GM21737 (cell line): ENCODE results near the gene C6orf89.
"Not testable (repeated sequence)": the region's sequence is repeated elsewhere in the genome, so short reads cannot be mapped to it uniquely, and the experiment has no call there.

ENCODE experiments used
- ATAC-seq: cut with Tn5 transposase; IDR thresholded peaks from one replicate; pipeline ENCODE4 v1.9.1; 2021; ENCODE audit warnings: mild to moderate bottlenecking, moderate library complexity; ENCODE audit not compliant: unreplicated experiment

C6orf89 gene

GRCh38 chr6:36886950-36887618 lies 1.3 kb downstream of the C6orf89 start:
- ATAC-seq: no peak

- no peak for ATAC-seq
Measured at GRCh38 chr6:36888115-36888643, 2.4 kb downstream of the C6orf89 start.

GRCh38 chr6:36888654-36889481 lies 3.1 kb downstream of the C6orf89 start:
- ATAC-seq: no peak

- ATAC-seq: no peak
Measured at GRCh38 chr6:36890112-36890663, 4.4 kb downstream of the C6orf89 start.

GRCh38 chr6:36891153-36891552 lies 5.4 kb downstream of the C6orf89 start:
- ATAC-seq: not testable (repeated sequence)

GRCh38 chr6:36893976-36894932 lies 8.5 kb downstream of the C6orf89 start:
- ATAC-seq: no peak

GRCh38 chr6:36897609-36898008 lies 11.9 kb downstream of the C6orf89 start:
- no peak for ATAC-seq

GRCh38 chr6:36904114-36904513 lies 18.4 kb downstream of the C6orf89 start:
- no peak for ATAC-seq

GRCh38 chr6:36904851-36905393 lies 19.2 kb downstream of the C6orf89 start:
- no peak for ATAC-seq

GRCh38 chr6:36906539-36907325 lies 21.0 kb downstream of the C6orf89 start:
- ATAC-seq: no peak

- no peak for ATAC-seq
Measured at GRCh38 chr6:36907781-36908180, 22.0 kb downstream of the C6orf89 start.

- no peak for ATAC-seq
Measured at GRCh38 chr6:36908747-36909146, 23.0 kb downstream of the C6orf89 start.

- ATAC-seq: peak; percentile 14
Measured at GRCh38 chr6:36912030-36912454, 26.3 kb downstream of the C6orf89 start.

- peak; percentile 85 for ATAC-seq
Measured at GRCh38 chr6:36912586-36912985, 26.8 kb downstream of the C6orf89 start.

GRCh38 chr6:36913082-36913481 lies 27.3 kb downstream of the C6orf89 start:
- ATAC-seq: no peak

GRCh38 chr6:36914227-36914794 lies 28.6 kb downstream of the C6orf89 start:
- no peak for ATAC-seq

GRCh38 chr6:36915599-36915998 lies 29.8 kb downstream of the C6orf89 start:
- no peak for ATAC-seq

- ATAC-seq: no peak
Measured at GRCh38 chr6:36916126-36916525, 30.4 kb downstream of the C6orf89 start.

- no peak for ATAC-seq
Measured at GRCh38 chr6:36917541-36918193, 31.9 kb downstream of the C6orf89 start.
